ENCODE results near the gene FRMPD1. TPM values are rescaled to one million over a fixed set of nuclear protein-coding genes. Genes with fewer than 3 reads are reported as not detected.
"Not testable (repeated sequence)": the region's sequence is repeated elsewhere in the genome, so short reads cannot be mapped to it uniquely, and the experiment has no call there.

Gene FRMPD1
- total RNA-seq, 1 donor from 2014 or later: 0.67 TPM

DNA sequence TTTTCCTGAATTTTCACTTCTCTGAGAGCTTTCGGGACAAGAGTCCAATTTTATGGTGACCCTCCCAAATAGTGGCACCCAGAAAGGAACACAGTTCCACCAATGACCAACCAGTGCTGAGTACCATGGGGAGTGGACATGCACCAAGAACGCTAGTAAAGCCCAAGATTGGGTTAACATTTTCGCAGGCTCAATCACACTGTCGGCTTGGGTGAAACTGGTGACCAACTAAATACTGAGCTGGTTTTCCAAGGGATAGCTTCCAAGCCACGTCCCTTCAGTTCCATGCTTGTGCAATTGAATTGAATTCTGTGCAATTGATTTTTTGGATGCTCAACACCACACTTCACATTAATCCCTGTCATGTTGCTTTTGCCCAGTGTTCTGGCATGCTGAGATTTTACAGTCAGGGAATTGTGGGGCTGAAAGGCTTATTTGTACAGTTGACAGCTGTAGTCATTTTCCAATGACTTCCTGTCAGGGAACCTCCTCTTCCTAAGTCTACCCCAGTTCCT lies 65.3 kb downstream of the FRMPD1 start:
- DNase-seq (ENCODE audit: low spot score): no peak
- ATAC-seq: no peak
- intact Hi-C loops (cut with DNase I): no loop called here

DNA sequence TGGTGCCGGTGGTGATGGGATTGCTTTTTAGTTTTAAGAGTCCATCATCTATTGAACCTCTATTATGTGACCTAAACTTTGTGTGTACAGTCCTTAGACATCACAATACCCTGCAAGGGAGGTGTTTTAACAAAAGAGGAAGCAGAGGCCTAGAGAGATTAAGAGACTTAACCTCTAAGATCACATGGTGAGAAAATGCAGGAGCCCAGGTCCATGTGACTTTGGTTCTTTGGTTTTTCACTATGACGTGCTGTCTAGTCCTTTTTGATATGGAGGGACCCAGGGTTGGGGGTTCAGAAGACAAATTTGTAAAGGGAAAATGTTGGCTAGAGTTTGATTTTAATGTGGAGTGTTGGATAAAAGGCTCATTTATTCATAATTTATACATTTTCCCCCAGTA lies 68.8 kb downstream of the FRMPD1 start:
- intact Hi-C loops (cut with DNase I): no loop called here
- ATAC-seq (no peak), DNase-seq (ENCODE audit: low spot score) (no peak)

DNA sequence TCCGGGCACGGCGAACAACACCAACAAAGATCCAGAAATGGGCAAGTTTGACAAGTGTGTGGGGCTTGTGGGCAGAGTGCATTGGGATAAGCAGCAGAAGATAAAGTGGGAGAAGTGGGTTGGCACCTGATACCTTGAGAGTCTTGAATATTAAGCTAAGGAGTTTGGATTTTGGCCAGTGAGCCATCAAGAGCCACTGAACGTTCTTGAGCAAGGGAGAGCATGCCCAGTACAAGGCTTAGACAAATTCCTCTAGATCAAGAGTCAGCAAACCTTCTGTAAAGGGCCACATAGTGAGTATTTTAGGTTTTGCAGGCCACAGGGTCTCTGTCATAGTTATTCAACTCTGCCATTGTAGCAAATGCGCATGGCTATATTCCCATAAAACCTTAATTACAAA lies 76.3 kb downstream of the FRMPD1 start:
- DNase-seq (ENCODE audit: low spot score) (no peak), ATAC-seq (no peak)
- intact Hi-C loops (cut with DNase I): no loop called here

- ATAC-seq: no peak
- intact Hi-C loops (cut with DNase I): no loop called here
Measured at GRCh38 chr9:37729499-37729898, 78.7 kb downstream of the FRMPD1 start.

GRCh38 chr9:37730256-37730655 lies 79.5 kb downstream of the FRMPD1 start:
- no peak for DNase-seq (ENCODE audit: low spot score)
- no peak for ATAC-seq
- intact Hi-C loops (cut with DNase I): no loop called here

More at GRCh38 chr9:37729499-37729898, 78.7 kb downstream of the FRMPD1 start:
- no peak for DNase-seq (ENCODE audit: low spot score)

DNA sequence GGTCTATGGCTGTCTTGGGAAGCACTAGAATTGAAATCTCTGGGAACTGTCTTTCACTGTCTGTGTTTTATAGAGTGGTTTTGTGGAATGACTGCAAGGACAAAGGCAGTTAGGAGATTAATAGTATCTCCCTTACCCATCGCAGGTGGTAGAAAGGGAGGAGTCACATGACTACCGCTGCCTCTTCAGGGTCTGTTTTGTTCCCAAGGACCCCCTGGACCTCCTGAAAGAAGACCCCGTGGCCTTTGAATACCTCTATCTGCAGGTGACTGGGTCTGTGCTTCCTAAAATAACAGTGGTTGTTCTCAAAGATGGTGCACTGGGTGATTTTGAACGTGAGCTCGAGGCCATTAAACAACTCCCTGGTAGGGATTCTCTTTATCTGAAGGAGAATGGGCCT lies 80.1 kb downstream of the FRMPD1 start:
- DNase-seq (ENCODE audit: low spot score) (no peak), ATAC-seq (no peak)
- intact Hi-C loops (cut with DNase I): no loop called here

- DNase-seq (ENCODE audit: low spot score) (no peak), ATAC-seq (no peak)
- intact Hi-C loops (cut with DNase I): no loop called here
Measured at GRCh38 chr9:37732086-37732741, 81.5 kb downstream of the FRMPD1 start.

GRCh38 chr9:37732952-37733351 lies 82.2 kb downstream of the FRMPD1 start:
- no peak for ATAC-seq
- intact Hi-C loops (cut with DNase I): no loop called here
- DNase-seq (ENCODE audit: low spot score): no peak

GRCh38 chr9:37739222-37739621 lies 88.5 kb downstream of the FRMPD1 start:
- no peak for DNase-seq (ENCODE audit: low spot score)
- intact Hi-C loops (cut with DNase I): no loop called here
- no peak for ATAC-seq

DNA sequence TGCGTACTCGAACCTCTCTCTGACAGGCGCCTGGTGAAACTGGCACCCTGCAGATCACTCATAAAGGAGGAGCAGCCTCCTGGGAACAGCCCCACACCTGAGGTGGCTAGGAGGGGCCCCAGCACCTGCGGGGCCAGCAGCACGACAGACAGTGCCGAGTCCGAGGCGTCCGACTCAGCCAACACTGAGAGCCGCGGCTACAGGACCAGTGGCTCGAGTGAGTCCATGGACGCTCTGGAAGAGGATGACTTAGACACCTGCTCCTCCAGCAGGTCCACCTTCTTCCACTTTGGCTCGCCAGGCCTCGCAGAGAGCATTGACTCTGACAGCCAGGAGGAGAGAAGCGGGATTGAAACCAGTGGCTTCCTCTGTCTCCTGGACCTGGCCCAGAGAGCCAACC lies 89.4 kb downstream of the FRMPD1 start:
- DNase-seq (ENCODE audit: low spot score) (no peak), ATAC-seq (no peak)
- intact Hi-C loops (cut with DNase I): loop anchor here (10.0 kb wide), 1 partner anchor 625 kb away; no protein-coding TSS in a partner anchor

- DNase-seq (ENCODE audit: low spot score) (no peak), ATAC-seq (no peak)
- intact Hi-C loops (cut with DNase I): loop anchor here (10.0 kb wide), 1 partner anchor 624 kb away; no protein-coding TSS in a partner anchor
Measured at GRCh38 chr9:37740631-37741328, 90.0 kb downstream of the FRMPD1 start.

DNA sequence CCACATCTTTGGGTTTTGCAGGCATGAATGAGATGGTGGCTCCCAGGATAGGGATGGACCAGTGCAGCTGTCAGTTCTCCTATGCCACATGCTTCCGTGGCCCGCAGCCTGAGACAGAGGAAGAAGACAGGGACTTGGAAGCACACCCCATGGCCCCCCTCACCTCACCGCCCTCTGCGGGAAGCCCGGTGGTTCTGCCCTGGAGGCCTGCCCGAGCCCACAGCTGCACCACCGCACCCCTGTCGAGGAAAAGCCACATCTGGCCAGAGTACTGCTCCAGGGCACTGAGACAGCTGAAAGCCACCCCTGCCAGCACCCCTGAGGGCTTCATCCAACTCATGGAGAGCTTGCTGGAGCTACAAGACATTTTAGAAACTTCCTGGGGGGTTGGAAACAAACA lies 95.2 kb downstream of the FRMPD1 start:
- ATAC-seq (no peak), DNase-seq (ENCODE audit: low spot score) (no peak)
- intact Hi-C loops (cut with DNase I): loop anchor here (10.0 kb wide), 1 partner anchor 619 kb away; no protein-coding TSS in a partner anchor

DNA sequence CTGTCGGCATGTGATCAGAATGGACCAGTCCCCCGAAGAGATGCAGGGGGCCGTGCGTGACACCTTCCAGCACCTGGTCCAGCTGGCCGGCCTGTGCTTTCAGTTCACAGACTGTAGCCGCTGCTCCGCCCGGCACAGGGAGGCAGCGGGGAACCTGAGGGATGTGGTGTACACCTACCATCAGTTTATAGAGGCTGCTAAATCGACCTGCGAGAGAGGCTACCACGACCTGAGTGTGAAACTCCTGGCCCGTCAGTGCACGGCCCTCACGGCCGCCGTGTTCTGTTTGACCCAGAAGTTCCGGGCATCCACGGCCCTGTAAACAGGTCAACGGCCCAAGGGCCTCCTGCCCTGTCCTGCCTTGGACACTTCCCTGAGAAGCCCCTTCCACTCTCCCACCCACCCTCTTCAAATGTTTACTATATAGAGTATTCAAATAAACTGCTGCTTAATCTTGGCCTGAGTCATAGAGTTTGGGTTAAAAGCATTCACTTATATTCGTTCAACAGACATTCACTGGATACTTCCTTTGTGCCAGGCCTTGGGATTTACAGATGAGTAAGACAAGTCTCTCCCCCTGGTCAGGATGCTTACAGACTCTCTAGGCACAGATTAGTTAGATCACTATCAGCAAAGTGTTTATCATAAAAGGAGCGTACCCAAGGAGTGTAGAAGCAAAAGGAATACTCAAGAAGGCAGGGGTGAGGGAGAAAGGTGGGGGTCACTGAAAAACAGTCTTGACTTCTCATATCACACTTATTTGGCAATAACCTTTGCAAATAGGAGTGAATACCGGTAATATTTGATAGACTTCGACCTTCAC lies 95.9 kb downstream of the FRMPD1 start:
- DNase-seq (ENCODE audit: low spot score): no peak
- ATAC-seq: no peak
- intact Hi-C loops (cut with DNase I): loop anchor here (10.0 kb wide), 1 partner anchor 618 kb away; no protein-coding TSS in a partner anchor

DNA sequence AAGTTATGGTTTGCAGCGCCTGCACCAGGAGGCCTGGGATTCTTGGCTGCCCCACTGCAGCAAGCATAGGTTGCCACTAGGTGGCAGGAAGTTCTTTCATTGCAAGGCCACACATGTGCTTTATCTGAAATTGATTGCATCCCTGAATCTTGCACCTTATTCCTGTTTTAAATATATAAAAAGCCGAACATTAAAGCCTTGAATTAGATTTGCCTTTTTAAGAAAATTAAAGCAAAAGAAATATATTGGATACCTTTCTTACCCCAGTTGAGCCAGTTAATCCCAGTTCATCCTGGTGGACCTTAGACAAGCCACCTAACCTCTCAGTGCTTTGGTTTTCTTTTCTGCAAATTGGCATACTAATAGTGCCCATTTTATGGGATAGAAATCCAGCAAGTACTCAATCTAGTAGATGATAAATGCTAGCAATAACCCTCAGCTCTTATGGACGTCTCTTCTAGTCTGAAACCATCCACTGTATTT lies 96.6 kb downstream of the FRMPD1 start:
- ATAC-seq (peak; percentile 75), DNase-seq (ENCODE audit: low spot score) (peak; percentile 71)
- intact Hi-C loops (cut with DNase I): loop anchor here (10.0 kb wide), 1 partner anchor 617 kb away; no protein-coding TSS in a partner anchor

DNA sequence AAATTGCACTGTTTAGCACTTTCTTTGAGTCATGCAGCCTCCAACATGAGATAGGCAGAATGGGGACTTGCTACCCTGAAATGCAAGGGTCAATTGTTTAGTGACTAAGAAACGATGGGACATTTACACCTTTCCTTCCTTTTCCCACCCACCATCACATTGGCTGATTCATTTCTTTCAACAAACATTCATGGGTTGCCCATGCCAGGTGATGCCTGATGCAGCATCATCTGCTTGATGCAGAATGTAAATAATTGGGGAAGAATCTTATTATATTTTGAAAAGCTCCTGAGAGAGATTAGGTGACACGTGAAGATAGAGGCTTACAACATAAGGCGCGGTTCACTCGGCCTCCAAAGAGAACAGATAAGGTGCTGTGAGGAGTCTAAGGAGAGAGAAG lies 98.4 kb downstream of the FRMPD1 start:
- ATAC-seq: no peak
- no peak for DNase-seq (ENCODE audit: low spot score)
- intact Hi-C loops (cut with DNase I): loop anchor here (10.0 kb wide), 1 partner anchor 616 kb away; no protein-coding TSS in a partner anchor

GRCh38 chr9:37751186-37751585 lies 100.4 kb downstream of the FRMPD1 start:
- intact Hi-C loops (cut with DNase I): no loop called here
- DNase-seq (ENCODE audit: low spot score): no peak
- ATAC-seq: no peak

- intact Hi-C loops (cut with DNase I); ATAC-seq; DNase-seq (ENCODE audit: low spot score): not testable (repeated sequence)
Measured at GRCh38 chr9:37751704-37752103, 101.0 kb downstream of the FRMPD1 start.

DNA sequence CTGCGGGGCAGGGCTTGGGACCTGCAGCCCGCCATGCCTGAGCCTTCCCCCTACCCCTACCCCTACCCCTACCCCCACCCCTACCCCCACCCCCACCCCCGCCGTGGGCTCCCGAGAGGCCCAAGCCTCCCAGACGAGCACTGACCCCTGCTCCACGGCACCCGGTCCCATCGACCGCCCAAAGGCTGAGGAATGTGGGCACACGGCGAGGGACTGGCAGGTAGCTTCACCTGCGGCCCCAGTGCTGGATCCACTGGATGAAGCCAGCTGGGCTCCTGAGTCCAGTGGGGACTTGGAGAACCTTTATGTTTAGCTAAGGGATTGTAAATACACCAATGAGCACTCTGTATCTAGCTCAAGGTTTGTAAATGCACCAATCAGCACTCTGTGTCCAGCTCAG lies 101.4 kb downstream of the FRMPD1 start:
- ATAC-seq; DNase-seq (ENCODE audit: low spot score); intact Hi-C loops (cut with DNase I): not testable (repeated sequence)
